AG04450 (cell line): Measurements from ENCODE around the gene CCDC160. TPM values are rescaled to one million over a fixed set of nuclear protein-coding genes. Genes with fewer than 3 reads are reported as not detected.
"Not testable (repeated sequence)": the region's sequence is repeated elsewhere in the genome, so short reads cannot be mapped to it uniquely, and the experiment has no call there.

Source experiments
- CTCF ChIA-PET: fragments of 300-600, 350-600 bp; formaldehyde crosslinking; extraction: SDS; loops from one replicate; lab custom pipeline; 2022; ENCODE audit warnings: antibody characterized with exemption, inconsistent platforms; lab: Charles Lee
- POLR2A ChIA-PET: fragments of 350-600 bp; formaldehyde crosslinking; extraction: SDS; loops from one replicate; lab custom pipeline; 2021; ENCODE audit warnings: antibody characterized with exemption, inconsistent platforms; lab: Yijun Ruan, JAX
- DNase-seq: peaks from one replicate; pipeline ENCODE4 v3.0.0-alpha.2; 2011; ENCODE audit warnings: low read depth, low spot score
- H3K27ac ChIP-seq: one replicate; pipeline ENCODE4 v1.5.1; 2012; ENCODE audit warnings: low read depth, low read length, control low read depth
- H3K27me3 ChIP-seq: one replicate; pipeline ENCODE4 v1.6.0; 2012; ENCODE audit warnings: low read length; ENCODE audit not compliant: control insufficient read depth, insufficient read depth
- H3K4me3 ChIP-seq: 2 replicates; pipeline ENCODE4 v1.5.1; 2011; ENCODE audit warnings: mild to moderate bottlenecking, low read depth, low read length, control low read depth
- H3K9me3 ChIP-seq: 2 replicates; pipeline ENCODE4 v1.5.1; 2012; ENCODE audit warnings: low read length; ENCODE audit not compliant: control insufficient read depth, insufficient read depth
- polyA plus RNA-seq: library from polyadenylated mRNA; depleted of rRNA; stranded (reverse); fragments of >200 nt; gene quantifications from 2 replicates; pipeline ENCODE4 v1.2.3, GENCODE V29; 2011
- TF ChIP-seq, protein P1 (sequence below): IDR thresholded peaks from 2 replicates; pipeline ENCODE4 v1.5.1; 2011; ENCODE audit warnings: low read depth, low read length, control low read depth, inconsistent platforms

Gene CCDC160
- polyA plus RNA-seq, 1 experiment: 0.15 TPM

DNA sequence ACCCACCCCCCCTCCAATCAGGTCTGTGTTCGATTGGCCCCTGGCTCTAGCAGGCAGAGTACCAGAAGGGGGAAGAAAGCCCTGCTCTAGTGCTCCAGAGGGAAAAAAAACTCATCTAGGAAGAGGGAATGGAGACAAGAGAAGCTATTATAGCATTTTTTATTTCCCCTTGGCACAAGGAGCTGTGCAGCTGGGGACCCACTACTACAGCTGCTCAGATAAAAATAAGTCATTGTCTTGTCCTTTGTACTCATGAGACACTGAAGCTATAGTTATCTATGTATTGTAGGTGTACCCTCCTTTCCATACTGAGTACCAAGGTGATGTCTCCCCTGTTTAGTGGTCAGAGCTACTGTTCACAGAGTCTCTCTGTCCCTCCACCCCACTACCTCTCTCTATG, 14.3 kb downstream of the CCDC160 start:
- TF ChIP-seq, protein P1, sequence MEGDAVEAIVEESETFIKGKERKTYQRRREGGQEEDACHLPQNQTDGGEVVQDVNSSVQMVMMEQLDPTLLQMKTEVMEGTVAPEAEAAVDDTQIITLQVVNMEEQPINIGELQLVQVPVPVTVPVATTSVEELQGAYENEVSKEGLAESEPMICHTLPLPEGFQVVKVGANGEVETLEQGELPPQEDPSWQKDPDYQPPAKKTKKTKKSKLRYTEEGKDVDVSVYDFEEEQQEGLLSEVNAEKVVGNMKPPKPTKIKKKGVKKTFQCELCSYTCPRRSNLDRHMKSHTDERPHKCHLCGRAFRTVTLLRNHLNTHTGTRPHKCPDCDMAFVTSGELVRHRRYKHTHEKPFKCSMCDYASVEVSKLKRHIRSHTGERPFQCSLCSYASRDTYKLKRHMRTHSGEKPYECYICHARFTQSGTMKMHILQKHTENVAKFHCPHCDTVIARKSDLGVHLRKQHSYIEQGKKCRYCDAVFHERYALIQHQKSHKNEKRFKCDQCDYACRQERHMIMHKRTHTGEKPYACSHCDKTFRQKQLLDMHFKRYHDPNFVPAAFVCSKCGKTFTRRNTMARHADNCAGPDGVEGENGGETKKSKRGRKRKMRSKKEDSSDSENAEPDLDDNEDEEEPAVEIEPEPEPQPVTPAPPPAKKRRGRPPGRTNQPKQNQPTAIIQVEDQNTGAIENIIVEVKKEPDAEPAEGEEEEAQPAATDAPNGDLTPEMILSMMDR: no peak
- Histone ChIP-seq H3K9me3 (no peaks in the 10 kb centered on the region), H3K27ac (no peak overlapping the region), H3K27me3 (no peaks in the 10 kb centered on the region), H3K4me3 (no peak overlapping the region)
- ChIA-PET POLR2A (no interaction called here), CTCF (no interaction called here)
- no peak for DNase-seq

DNA sequence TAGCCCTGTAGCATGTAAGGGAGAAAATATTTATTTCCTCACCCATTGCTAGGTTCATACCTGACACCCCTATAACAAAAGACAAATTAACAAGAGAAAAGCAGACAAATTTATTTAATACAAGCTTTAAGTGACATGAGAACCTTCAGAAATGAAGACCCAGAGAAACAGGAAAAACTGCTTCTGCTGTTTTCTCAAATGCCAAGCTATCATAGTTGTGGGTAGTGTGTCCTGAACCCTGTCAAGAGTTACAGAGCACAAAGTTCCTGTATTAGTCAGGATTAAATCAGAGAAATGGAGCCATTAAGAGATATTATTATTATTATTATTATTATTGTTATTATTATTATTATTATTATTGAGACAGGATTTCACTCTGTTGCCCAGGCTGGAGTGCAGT, 17.5 kb downstream of the CCDC160 start:
- CTCF ChIA-PET: interaction anchor here (0.7 to 2.2 kb wide), 5 partner anchors 9 to 142 kb away, joined by 3 to 8 read pairs (median 4); no protein-coding TSS in a partner anchor
- H3K4me3 ChIP-seq: no peak overlapping the region
- POLR2A ChIA-PET: no interaction called here
- no peaks in the 10 kb centered on the region for H3K9me3 ChIP-seq
- H3K27me3 ChIP-seq: no peaks in the 10 kb centered on the region
- TF ChIP-seq, protein P1: no peak
- H3K27ac ChIP-seq: no peak overlapping the region
- DNase-seq: no peak

DNA sequence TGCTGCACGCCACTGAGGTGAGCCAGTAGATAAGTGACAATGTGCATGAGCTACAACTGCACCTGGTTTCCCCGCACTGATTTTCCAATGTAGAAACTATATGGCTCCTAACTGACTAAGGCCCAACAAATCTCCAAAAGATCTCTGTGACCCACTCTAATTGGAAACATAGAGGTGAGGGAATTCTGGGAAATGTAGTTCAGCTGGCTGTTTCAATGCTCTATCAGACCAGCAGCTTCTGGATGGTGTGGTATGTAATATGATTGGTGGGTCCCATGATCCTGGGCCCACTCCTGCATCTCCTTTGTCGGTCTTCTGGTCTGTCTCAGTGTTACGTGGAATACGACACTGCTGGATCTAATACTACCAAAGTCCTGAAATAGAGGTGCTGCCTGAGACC, 18.6 kb downstream of the CCDC160 start:
- H3K27ac ChIP-seq: no peak overlapping the region
- no peaks in the 10 kb centered on the region for H3K9me3 ChIP-seq
- ChIA-PET CTCF (interaction anchor here (2.2 kb wide), 1 partner anchor 10 kb away, joined by 8 read pairs; no protein-coding TSS in a partner anchor), POLR2A (no interaction called here)
- H3K27me3 ChIP-seq: no peaks in the 10 kb centered on the region
- H3K4me3 ChIP-seq: no peak overlapping the region
- no peak for DNase-seq
- TF ChIP-seq, protein P1: no peak

DNA sequence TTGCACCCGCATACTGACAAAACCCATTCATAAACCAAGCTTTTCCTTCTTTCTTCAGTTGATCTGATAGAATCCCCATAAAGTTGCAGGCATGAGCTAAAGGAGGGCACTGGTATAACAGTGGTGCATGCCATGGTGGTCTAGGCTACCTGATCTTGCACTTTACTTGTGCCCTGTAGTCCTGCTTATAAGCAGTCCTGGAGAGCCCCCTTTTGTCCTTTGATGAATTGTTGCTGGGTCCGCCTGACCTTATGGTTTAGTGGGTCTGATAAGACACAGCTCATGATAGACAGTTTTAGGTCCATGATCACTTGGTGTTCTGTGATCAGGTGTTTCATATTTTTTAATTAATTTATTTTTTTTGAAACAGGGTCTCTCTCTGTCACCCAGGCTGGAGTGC, 19.7 kb downstream of the CCDC160 start:
- TF ChIP-seq, protein P1: no peak
- CTCF ChIA-PET: interaction anchor here (0.9 kb wide), 1 partner anchor 9 kb away, joined by 3 read pairs; no protein-coding TSS in a partner anchor

DNA sequence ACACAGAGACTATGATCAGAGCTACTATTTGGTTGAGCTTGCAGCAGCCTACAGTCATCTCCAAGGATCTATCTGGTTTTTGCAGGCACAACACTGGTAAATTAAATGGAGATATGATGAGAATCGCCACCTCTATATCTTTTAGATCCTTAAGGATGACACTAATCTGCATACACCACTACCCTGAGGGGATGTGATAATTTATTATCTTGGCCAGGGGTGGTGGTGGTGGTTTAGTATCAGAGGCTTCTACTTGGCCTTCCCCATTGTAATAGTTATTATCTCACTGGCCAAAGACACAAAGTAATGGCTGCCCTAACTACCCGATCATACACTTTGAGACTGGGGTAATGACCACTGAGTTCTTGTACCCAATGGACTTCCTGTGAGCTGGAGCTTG, 21.2 kb downstream of the CCDC160 start:
- H3K4me3 ChIP-seq: no peak overlapping the region
- no peak overlapping the region for H3K27ac ChIP-seq
- TF ChIP-seq, protein P1: no peak
- no peak for DNase-seq
- H3K27me3 ChIP-seq: no peaks in the 10 kb centered on the region
- POLR2A ChIA-PET: no interaction called here
- H3K9me3 ChIP-seq: no peaks in the 10 kb centered on the region
- CTCF ChIA-PET: no interaction called here

More for the DNA sequence above, 19.7 kb downstream of the CCDC160 start:
- POLR2A ChIA-PET: no interaction called here
- H3K9me3 ChIP-seq: no peaks in the 10 kb centered on the region
- no peak overlapping the region for H3K4me3 ChIP-seq
- H3K27me3 ChIP-seq: no peaks in the 10 kb centered on the region
- H3K27ac ChIP-seq: no peak overlapping the region
- DNase-seq: no peak

DNA sequence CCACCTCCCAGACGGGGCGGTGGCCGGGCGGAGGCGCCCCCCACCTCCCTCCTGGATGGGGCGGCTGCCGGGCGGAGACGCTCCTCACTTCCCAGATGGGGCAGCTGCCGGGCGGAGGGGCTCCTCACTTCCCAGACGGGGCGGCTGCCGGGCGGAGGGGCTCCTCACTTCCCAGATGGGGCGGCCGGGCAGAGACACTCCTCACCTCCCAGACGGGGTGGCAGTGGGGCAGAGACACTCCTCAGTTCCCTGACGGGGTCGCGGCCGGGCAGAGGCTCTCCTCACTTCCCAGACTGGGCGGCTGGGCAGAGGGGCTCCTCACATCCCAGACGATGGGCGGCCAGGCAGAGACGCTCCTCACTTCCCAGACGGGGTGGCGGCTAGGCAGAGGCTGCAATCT, 49.0 kb downstream of the CCDC160 start:
- POLR2A ChIA-PET, DNase-seq, H3K4me3 ChIP-seq, H3K27me3 ChIP-seq, H3K9me3 ChIP-seq, H3K27ac ChIP-seq: not testable (repeated sequence)
- CTCF ChIA-PET: interaction anchor here (0.6 kb wide), 1 partner anchor 617 kb away, joined by 3 read pairs; no protein-coding TSS in a partner anchor
